Liver (tissue), 3 donors: ENCODE results near the gene DIP2C.

Source experiments
- FOXA1 ChIP-seq: IDR thresholded peaks from 2 replicates; pipeline ENCODE4 v1.6.1; 2016; ENCODE audit warnings: antibody characterized with exemption
- GABPA ChIP-seq, 2 donors: IDR thresholded peaks in 1 of 2; conservative IDR thresholded peaks in 1 of 2; 2 replicates each; pipeline ENCODE4 v1.6.1; 2016; ENCODE audit warnings: antibody characterized with exemption in 2 of 2, mild to moderate bottlenecking in 1 of 2, moderate library complexity in 1 of 2
- JUND ChIP-seq, 2 donors: IDR thresholded peaks; 2 replicates each; pipeline ENCODE4 v1.6.1; 2016; ENCODE audit warnings: antibody characterized with exemption in 2 of 2
- RAD21 ChIP-seq, 2 donors: IDR thresholded peaks; 2 replicates each; pipeline ENCODE4 v1.6.1; 2016; ENCODE audit warnings: antibody characterized with exemption in 2 of 2, mild to moderate bottlenecking in 2 of 2
- YY1 ChIP-seq: IDR thresholded peaks from 2 replicates; pipeline ENCODE4 v1.6.1; 2016; ENCODE audit warnings: antibody characterized with exemption, mild to moderate bottlenecking
- TF ChIP-seq, protein P1 (sequence below): fragments of 150-350 bp; IDR thresholded peaks from 2 replicates; pipeline ENCODE4 v1.5.1; 2017; ENCODE audit warnings: improper control_type of control experiment, low read depth, low read length; ENCODE audit not compliant: missing input control
- TF ChIP-seq, protein P2 (sequence below): IDR thresholded peaks from 2 replicates; pipeline ENCODE4 v1.6.1; 2016; ENCODE audit warnings: antibody characterized with exemption
- TF ChIP-seq, protein P3 (sequence below): IDR thresholded peaks from 2 replicates; pipeline ENCODE4 v1.6.1; 2016; ENCODE audit warnings: antibody characterized with exemption, mild to moderate bottlenecking
- TF ChIP-seq, protein P4 (sequence below): IDR thresholded peaks from 2 replicates; pipeline ENCODE4 v1.6.1; 2016; ENCODE audit warnings: antibody characterized with exemption
- TF ChIP-seq, protein P5 (sequence below): IDR thresholded peaks from 2 replicates; pipeline ENCODE4 v1.6.1; 2016; ENCODE audit warnings: antibody characterized with exemption
- donor health status: healthy.
- donor health status: healthy.

DNA sequence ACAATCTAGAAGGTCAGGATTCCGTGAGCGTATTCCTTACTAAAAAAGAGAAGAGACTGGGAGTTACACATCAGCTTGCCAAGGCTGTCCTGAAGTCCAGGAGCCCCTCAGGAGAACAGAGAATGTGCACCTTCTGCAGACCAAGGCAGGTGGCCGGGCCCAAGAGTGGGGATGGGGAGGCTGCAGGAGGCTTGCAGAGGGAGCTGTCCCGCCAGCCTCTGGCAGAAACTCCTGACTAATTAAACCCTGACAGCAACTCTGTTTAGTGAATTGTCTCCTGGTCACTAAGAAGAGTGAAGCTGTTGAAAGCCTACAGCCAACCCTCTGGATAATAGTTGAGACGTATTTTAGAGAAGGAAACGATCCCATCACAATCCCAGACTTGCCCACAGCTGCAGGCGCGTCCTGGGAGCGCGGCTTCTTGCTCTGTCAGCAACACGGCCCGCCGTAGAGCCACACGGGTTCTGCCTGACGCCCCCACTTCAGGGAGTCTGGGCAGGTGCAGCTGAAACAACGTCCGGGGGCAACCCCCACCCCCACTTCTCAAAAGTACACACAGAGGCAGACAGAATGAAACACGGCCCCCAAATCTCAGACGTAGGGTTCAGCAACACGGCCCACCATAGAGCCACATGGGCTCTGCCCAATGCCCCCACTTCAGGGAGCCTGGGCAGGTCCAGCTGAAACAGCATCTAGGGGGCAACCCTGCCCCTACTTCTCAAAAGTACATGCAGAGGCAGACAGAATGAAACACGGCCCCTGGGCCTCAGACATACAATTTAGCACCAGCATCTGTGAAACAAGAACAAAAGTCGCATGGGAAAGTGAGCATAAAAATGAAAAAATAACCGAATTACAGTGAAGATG lies 45.2 kb downstream of the DIP2C start:
- TF ChIP-seq, protein P1, sequence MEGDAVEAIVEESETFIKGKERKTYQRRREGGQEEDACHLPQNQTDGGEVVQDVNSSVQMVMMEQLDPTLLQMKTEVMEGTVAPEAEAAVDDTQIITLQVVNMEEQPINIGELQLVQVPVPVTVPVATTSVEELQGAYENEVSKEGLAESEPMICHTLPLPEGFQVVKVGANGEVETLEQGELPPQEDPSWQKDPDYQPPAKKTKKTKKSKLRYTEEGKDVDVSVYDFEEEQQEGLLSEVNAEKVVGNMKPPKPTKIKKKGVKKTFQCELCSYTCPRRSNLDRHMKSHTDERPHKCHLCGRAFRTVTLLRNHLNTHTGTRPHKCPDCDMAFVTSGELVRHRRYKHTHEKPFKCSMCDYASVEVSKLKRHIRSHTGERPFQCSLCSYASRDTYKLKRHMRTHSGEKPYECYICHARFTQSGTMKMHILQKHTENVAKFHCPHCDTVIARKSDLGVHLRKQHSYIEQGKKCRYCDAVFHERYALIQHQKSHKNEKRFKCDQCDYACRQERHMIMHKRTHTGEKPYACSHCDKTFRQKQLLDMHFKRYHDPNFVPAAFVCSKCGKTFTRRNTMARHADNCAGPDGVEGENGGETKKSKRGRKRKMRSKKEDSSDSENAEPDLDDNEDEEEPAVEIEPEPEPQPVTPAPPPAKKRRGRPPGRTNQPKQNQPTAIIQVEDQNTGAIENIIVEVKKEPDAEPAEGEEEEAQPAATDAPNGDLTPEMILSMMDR = no peak
- TF ChIP-seq GABPA (IDR thresholded peaks at IDR 0.05 in 1 of 2, conservative IDR thresholded peaks at IDR 0.05 in 1 of 2) = no peak
- TF ChIP-seq RAD21 (IDR thresholded peaks at IDR 0.05) = no peak
- no peak for TF ChIP-seq YY1
- TF ChIP-seq, protein P2, sequence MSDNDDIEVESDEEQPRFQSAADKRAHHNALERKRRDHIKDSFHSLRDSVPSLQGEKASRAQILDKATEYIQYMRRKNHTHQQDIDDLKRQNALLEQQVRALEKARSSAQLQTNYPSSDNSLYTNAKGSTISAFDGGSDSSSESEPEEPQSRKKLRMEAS = no peak
- TF ChIP-seq JUND (IDR thresholded peaks at IDR 0.05) = no peak
- TF ChIP-seq, protein P3, sequence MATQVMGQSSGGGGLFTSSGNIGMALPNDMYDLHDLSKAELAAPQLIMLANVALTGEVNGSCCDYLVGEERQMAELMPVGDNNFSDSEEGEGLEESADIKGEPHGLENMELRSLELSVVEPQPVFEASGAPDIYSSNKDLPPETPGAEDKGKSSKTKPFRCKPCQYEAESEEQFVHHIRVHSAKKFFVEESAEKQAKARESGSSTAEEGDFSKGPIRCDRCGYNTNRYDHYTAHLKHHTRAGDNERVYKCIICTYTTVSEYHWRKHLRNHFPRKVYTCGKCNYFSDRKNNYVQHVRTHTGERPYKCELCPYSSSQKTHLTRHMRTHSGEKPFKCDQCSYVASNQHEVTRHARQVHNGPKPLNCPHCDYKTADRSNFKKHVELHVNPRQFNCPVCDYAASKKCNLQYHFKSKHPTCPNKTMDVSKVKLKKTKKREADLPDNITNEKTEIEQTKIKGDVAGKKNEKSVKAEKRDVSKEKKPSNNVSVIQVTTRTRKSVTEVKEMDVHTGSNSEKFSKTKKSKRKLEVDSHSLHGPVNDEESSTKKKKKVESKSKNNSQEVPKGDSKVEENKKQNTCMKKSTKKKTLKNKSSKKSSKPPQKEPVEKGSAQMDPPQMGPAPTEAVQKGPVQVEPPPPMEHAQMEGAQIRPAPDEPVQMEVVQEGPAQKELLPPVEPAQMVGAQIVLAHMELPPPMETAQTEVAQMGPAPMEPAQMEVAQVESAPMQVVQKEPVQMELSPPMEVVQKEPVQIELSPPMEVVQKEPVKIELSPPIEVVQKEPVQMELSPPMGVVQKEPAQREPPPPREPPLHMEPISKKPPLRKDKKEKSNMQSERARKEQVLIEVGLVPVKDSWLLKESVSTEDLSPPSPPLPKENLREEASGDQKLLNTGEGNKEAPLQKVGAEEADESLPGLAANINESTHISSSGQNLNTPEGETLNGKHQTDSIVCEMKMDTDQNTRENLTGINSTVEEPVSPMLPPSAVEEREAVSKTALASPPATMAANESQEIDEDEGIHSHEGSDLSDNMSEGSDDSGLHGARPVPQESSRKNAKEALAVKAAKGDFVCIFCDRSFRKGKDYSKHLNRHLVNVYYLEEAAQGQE = no peak
- TF ChIP-seq, protein P4, sequence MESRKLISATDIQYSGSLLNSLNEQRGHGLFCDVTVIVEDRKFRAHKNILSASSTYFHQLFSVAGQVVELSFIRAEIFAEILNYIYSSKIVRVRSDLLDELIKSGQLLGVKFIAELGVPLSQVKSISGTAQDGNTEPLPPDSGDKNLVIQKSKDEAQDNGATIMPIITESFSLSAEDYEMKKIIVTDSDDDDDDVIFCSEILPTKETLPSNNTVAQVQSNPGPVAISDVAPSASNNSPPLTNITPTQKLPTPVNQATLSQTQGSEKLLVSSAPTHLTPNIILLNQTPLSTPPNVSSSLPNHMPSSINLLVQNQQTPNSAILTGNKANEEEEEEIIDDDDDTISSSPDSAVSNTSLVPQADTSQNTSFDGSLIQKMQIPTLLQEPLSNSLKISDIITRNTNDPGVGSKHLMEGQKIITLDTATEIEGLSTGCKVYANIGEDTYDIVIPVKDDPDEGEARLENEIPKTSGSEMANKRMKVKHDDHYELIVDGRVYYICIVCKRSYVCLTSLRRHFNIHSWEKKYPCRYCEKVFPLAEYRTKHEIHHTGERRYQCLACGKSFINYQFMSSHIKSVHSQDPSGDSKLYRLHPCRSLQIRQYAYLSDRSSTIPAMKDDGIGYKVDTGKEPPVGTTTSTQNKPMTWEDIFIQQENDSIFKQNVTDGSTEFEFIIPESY = no peak
- TF ChIP-seq FOXA1 = no peak
- TF ChIP-seq, protein P5, sequence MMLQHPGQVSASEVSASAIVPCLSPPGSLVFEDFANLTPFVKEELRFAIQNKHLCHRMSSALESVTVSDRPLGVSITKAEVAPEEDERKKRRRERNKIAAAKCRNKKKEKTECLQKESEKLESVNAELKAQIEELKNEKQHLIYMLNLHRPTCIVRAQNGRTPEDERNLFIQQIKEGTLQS = no peak
